H9 (cell line): ENCODE results near the gene FRK. TPM values are rescaled to one million over a fixed set of nuclear protein-coding genes. Genes with fewer than 3 reads are reported as not detected.

Source experiments
- DNase-seq: peaks from one replicate; pipeline ENCODE4 v3.0.0-alpha.2; 2017
- H2AFZ ChIP-seq: one replicate; pipeline ENCODE4 v1.6.1; 2013; ENCODE audit warnings: mild to moderate bottlenecking, low read length, control low read depth, moderate library complexity
- H2AK5ac ChIP-seq: 2 replicates; pipeline ENCODE4 v1.6.1; 2013; ENCODE audit warnings: low read length, control low read depth, mixed read lengths; ENCODE audit not compliant: insufficient read length
- H2BK120ac ChIP-seq: one replicate; pipeline ENCODE4 v1.6.1; 2013; ENCODE audit warnings: low read depth, mild to moderate bottlenecking, low read length, control low read depth, inconsistent platforms; ENCODE audit not compliant: poor library complexity, severe bottlenecking
- H2BK12ac ChIP-seq: 2 replicates; pipeline ENCODE4 v1.6.1; 2013; ENCODE audit warnings: low read length, control low read depth, mixed read lengths, low read depth; ENCODE audit not compliant: insufficient read length
- H2BK15ac ChIP-seq: 2 replicates; pipeline ENCODE4 v1.6.1; 2013; ENCODE audit warnings: low read depth, low read length, control low read depth
- H2BK20ac ChIP-seq: one replicate; pipeline ENCODE4 v1.6.1; 2013; ENCODE audit warnings: low read depth, mild to moderate bottlenecking, low read length, control low read depth, inconsistent platforms; ENCODE audit not compliant: poor library complexity, severe bottlenecking
- H2BK5ac ChIP-seq: 2 replicates; pipeline ENCODE4 v1.6.1; 2013; ENCODE audit warnings: low read length, control low read depth, mixed read lengths; ENCODE audit not compliant: insufficient read length
- H3K14ac ChIP-seq: 2 replicates; pipeline ENCODE4 v1.6.1; 2013; ENCODE audit warnings: low read length, control low read depth; ENCODE audit not compliant: insufficient read depth
- H3K18ac ChIP-seq: 2 replicates; pipeline ENCODE4 v1.6.1; 2013; ENCODE audit warnings: low read depth, mild to moderate bottlenecking, mixed read lengths, low read length, control low read depth; ENCODE audit not compliant: insufficient read length
- H3K23ac ChIP-seq: 2 replicates; pipeline ENCODE4 v1.6.1; 2013; ENCODE audit warnings: low read length, control low read depth, mixed read lengths, low read depth; ENCODE audit not compliant: insufficient read length
- H3K23me2 ChIP-seq: 2 replicates; pipeline ENCODE4 v1.6.1; 2013; ENCODE audit warnings: low read depth, mild to moderate bottlenecking, mixed read lengths, low read length, control low read depth; ENCODE audit not compliant: insufficient read length, poor library complexity, severe bottlenecking
- H3K27ac ChIP-seq: 2 replicates; pipeline ENCODE4 v1.5.1; 2013; ENCODE audit warnings: low read length, control low read depth, mixed read lengths, low read depth; ENCODE audit not compliant: insufficient read length
- H3K27me3 ChIP-seq: 2 replicates; pipeline ENCODE4 v1.6.1; 2013; ENCODE audit warnings: low read length, control low read depth, inconsistent platforms; ENCODE audit not compliant: insufficient read depth
- H3K4ac ChIP-seq: 2 replicates; pipeline ENCODE4 v1.6.1; 2013; ENCODE audit warnings: low read depth, mild to moderate bottlenecking, control low read depth, inconsistent platforms, low read length, moderate library complexity
- H3K4me1 ChIP-seq: 2 replicates; pipeline ENCODE4 v1.6.1; 2013; ENCODE audit warnings: low read length, control low read depth, inconsistent platforms; ENCODE audit not compliant: insufficient read depth
- H3K4me2 ChIP-seq: 2 replicates; pipeline ENCODE4 v1.6.1; 2013; ENCODE audit warnings: low read length, control low read depth, mixed read lengths; ENCODE audit not compliant: insufficient read length, insufficient read depth
- H3K56ac ChIP-seq: 2 replicates; pipeline ENCODE4 v1.6.1; 2013; ENCODE audit warnings: low read depth, mild to moderate bottlenecking, mixed read lengths, low read length, control low read depth; ENCODE audit not compliant: insufficient read length
- H3K79me1 ChIP-seq: 2 replicates; pipeline ENCODE4 v1.6.1; 2013; ENCODE audit warnings: low read depth, mild to moderate bottlenecking, moderate library complexity, low read length, control low read depth, inconsistent platforms; ENCODE audit not compliant: insufficient read depth, poor library complexity, severe bottlenecking
- H3K79me2 ChIP-seq: 2 replicates; pipeline ENCODE4 v1.6.1; 2013; ENCODE audit warnings: low read length, control low read depth, inconsistent platforms; ENCODE audit not compliant: insufficient read depth
- H3K9ac ChIP-seq: 2 replicates; pipeline ENCODE4 v1.6.1; 2013; ENCODE audit warnings: low read length, control low read depth, mixed read lengths; ENCODE audit not compliant: insufficient read length; ENCODE audit errors: extremely low read depth
- H3K9me3 ChIP-seq: one replicate; pipeline ENCODE4 v1.6.1; 2013; ENCODE audit warnings: low read depth, low read length, inconsistent platforms; ENCODE audit not compliant: control insufficient read depth
- H3T11ph ChIP-seq: one replicate; pipeline ENCODE4 v1.6.1; 2013; ENCODE audit warnings: mild to moderate bottlenecking, low read length, control low read depth, inconsistent platforms
- H4K20me1 ChIP-seq: one replicate; pipeline ENCODE4 v1.6.1; 2013; ENCODE audit not compliant: control insufficient read depth, insufficient read length, insufficient read depth
- H4K5ac ChIP-seq: 2 replicates; pipeline ENCODE4 v1.6.1; 2013; ENCODE audit warnings: low read depth, mild to moderate bottlenecking, mixed read lengths, low read length, control low read depth; ENCODE audit not compliant: insufficient read length
- H4K8ac ChIP-seq: replicated peaks from 2 replicates; pipeline ENCODE4 v1.6.1; 2013; ENCODE audit warnings: low read length, control low read depth, mixed read lengths, low read depth; ENCODE audit not compliant: insufficient read length
- H4K91ac ChIP-seq: 2 replicates; pipeline ENCODE4 v1.6.1; 2013; ENCODE audit warnings: low read depth, mild to moderate bottlenecking, moderate library complexity, mixed read lengths, low read length, control low read depth; ENCODE audit not compliant: insufficient read length
- H3K27ac Mint-ChIP-seq, 3 experiments: 2 replicates in 2 of 3; 3 replicates in 1 of 3; pipeline ENCODE4 v1.8.0; 2020 to 2021; ENCODE audit warnings: mixed read lengths in 3 of 3, mild to moderate bottlenecking in 1 of 3, moderate library complexity in 1 of 3
- H3K27me3 Mint-ChIP-seq: 2 replicates; pipeline ENCODE4 v1.8.0; 2021; ENCODE audit warnings: low read depth, mild to moderate bottlenecking, moderate library complexity, mixed read lengths
- H3K36me3 Mint-ChIP-seq, 3 experiments: 2 replicates in 2 of 3; 3 replicates in 1 of 3; pipeline ENCODE4 v1.8.0; 2020 to 2021; ENCODE audit warnings: low read depth in 3 of 3, mixed read lengths in 3 of 3; ENCODE audit not compliant: insufficient read depth in 1 of 3
- H3K4me1 Mint-ChIP-seq, 2 experiments: 2 replicates each; pipeline ENCODE4 v1.8.0; 2020; ENCODE audit warnings: mixed read lengths in 2 of 2
- H3K4me3 Mint-ChIP-seq, 2 experiments: 2 replicates in 1 of 2; 3 replicates in 1 of 2; pipeline ENCODE4 v1.8.0; 2020 to 2021; ENCODE audit warnings: mild to moderate bottlenecking in 2 of 2, mixed read lengths in 2 of 2, moderate library complexity in 1 of 2
- H3K9me3 Mint-ChIP-seq, 2 experiments: 2 replicates in 1 of 2; 3 replicates in 1 of 2; pipeline ENCODE4 v1.8.0; 2020; ENCODE audit warnings: mild to moderate bottlenecking in 2 of 2, mixed read lengths in 2 of 2, moderate library complexity in 1 of 2
- CTCF ChIP-seq: fragments of 200-600 bp; sonication (generic); conservative IDR thresholded peaks from 3 replicates; pipeline ENCODE4 v1.8.0; 2021; ENCODE audit warnings: antibody characterized with exemption, mild to moderate bottlenecking
- WGBS: extraction: QIAGEN DNeasy Blood & Tissue Kit; methylation state at CpG from one replicate; pipeline ENCODE4 v1.1.7; 2013; ENCODE audit warnings: missing lambda C conversion rate, low lambda C conversion rate, mixed read lengths; ENCODE audit not compliant: insufficient read length; ENCODE audit errors: extremely low coverage; 5-methylcytosine and 5-hydroxymethylcytosine counted together
- total RNA-seq: library from RNA; stranded (reverse); gene quantifications from 2 replicates; pipeline ENCODE4 v1.2.1, GENCODE V29; 2021

FRK gene
- total RNA-seq, 1 experiment from 2014 or later = 0.15 TPM

GRCh38 chr6:116017546-116018295, 43.0 kb downstream of the FRK start:
- Histone ChIP-seq H2BK12ac (no peak overlapping the region), H3K23me2 (no peaks in the 10 kb centered on the region), H3K23ac (no peak overlapping the region), H3K18ac (no peak overlapping the region), H3K4me2 (no peak overlapping the region), H3K79me2 (no peaks in the 10 kb centered on the region), H3K9me3 (no peaks in the 10 kb centered on the region), H4K91ac (no peak overlapping the region), H2BK120ac (no peak overlapping the region), H2BK5ac (no peak overlapping the region), H4K5ac (no peak overlapping the region), H2AK5ac (no peak overlapping the region), H3K4ac (no peak overlapping the region), H3K9ac (no peak overlapping the region), H4K20me1 (no peaks in the 10 kb centered on the region), H3K27me3 (no peaks in the 10 kb centered on the region), H3K4me1 (no peaks in the 10 kb centered on the region), H2BK20ac (no peak overlapping the region), H3K14ac (no peak overlapping the region), H3K56ac (no peak overlapping the region), H2AFZ (peak overlapping the region; percentile 40), H3T11ph (no peak overlapping the region), H3K79me1 (no peaks in the 10 kb centered on the region), H4K8ac (no peak overlapping the region), H3K27ac (no peak overlapping the region), H2BK15ac (no peak overlapping the region)
- no peak for TF ChIP-seq CTCF
- Mint-ChIP-seq H3K27me3 (no peaks in the 10 kb centered on the region), H3K4me3 (no peak overlapping the region), H3K36me3 (no peaks in the 10 kb centered on the region), H3K27ac (peak overlapping the region in 1 of 3 experiments; percentile 26; a peak in 1 of 7 replicates), H3K4me1 (peaks cover 9% of the 10 kb centered on the region in 2 experiments), H3K9me3 (no peaks in the 10 kb centered on the region)
- DNase-seq = no peak
- WGBS = no CpG with 5 or more reads among the region's 2 CpGs
